SH-SY5Y (cell line): ENCODE data around the gene COQ10A.

Source experiments
- GATA2 ChIP-seq: IDR thresholded peaks from 2 replicates; pipeline ENCODE4 v1.6.1; 2011; ENCODE audit warnings: mild to moderate bottlenecking, low read depth, low read length
- GATA3 ChIP-seq: IDR thresholded peaks from 2 replicates; pipeline ENCODE4 v1.6.1; 2011; ENCODE audit warnings: low read depth, mild to moderate bottlenecking, low read length, moderate library complexity

DNA sequence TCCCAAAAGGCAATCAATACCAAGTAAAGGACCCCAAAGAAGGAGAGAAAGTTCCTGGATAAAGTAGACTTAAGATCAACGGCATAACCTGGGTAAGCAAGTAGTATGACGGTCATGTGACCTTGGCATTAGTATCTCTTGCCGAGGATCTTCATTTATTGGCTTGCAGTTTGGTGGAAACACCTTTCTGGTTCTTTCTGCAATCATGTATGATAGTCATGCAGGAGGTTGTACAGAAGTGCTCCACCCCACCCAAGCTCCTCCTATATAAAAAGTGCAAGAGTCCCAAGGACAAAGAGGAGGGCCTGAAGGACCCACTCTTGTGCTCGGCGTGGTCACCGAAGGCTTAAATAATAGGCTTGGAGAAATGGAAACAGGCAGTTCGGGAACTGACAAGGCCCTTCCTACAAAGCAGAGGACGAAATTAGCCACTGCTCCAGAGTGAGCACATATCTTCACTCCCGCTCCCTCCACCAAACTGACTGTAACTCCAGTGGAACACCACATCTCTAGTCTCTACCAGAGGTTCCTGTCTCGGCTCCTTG is 32.6 kb downstream of the COQ10A start:
- no peak for TF ChIP-seq GATA3
- TF ChIP-seq GATA2: no peak
